Measurements from ENCODE around the gene PAPPA2.

PAPPA2 gene

DNA sequence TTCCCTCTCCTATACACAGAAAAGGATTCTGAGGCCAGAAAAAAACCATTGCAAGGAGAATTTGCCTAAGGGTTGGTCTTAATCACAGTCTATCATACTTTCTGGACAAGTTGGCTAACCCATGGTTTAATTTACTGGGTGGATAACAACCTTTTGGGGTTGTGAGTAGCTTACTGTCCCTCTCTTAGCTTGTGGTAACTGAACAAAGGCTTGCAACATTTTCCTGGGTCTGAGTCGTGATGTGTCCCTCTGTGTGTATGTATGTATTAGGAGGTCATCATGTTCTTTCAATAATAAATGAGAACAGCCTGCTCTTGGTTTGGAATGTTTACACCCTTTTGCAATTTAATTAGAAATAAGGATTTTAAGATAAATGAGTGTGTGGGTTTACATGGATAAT, 36.7 kb downstream of the PAPPA2 start:
- DNase-seq, result no peak

DNA sequence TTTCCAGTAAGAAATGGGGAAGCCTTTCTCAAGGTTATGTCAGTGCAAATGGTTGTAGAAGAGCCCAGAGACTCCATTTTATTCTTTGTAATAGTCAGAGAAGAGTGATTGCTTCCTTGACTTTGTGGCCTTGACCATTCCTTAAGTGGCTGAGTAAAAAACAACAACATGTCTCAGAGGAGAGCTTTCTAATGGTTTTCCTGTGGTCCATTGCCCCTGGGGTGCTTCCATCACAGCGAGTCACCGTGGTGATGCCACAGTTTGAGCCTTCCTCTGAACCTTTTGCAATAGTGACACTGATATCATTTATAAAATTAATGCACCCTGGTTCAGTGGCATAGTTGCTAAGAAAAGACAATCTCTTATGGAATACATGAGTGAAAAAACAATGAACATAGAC, 38.6 kb downstream of the PAPPA2 start:
- DNase-seq, result peak; percentile 52

GRCh38 chr1:176504848-176505553, 42.0 kb downstream of the PAPPA2 start:
- no peak for DNase-seq

- DNase-seq, result no peak
These were observed 50.0 kb downstream of the PAPPA2 start for GRCh38 chr1:176512966-176513365.

DNA sequence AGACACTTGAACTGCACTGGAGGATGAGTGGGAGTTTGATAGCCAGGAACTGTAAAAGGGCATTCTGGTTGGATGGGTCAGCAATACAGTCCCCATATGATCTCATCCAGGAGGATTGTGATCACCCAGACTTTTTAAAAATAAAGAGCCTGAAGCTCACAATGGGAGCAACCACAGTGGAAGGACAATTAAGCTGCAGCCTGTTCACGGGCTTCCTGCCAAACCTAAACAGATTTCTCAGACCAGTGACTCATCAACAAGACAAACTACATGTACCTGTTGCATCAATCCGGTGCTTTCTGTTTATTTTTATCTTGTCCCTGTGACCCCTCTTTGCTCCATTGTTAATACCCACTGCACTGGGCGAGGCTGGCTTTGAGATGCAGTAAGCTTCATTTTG, 52.3 kb downstream of the PAPPA2 start:
- DNase-seq, result peak; percentile 100

- peak; percentile 93 for DNase-seq
These were observed 54.5 kb downstream of the PAPPA2 start for GRCh38 chr1:176517484-176517883.

DNA sequence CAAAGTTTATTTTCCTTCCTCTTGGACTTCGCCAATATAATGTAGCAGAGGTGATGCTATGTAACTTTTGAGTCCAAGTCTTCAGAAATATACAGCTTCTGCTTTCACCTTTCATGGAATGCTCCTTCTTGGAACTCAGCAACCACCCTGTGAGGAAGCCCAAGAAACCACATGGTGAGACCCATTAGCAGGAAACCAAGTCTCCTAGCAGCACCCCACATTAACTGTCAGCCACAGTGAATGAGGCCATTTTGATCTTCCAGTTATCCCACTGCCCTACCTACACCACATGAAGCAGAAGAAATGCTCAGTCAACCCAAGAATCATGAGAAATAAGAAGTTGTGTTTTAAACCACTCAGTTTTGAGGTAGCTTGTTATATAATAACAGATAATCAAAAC, 58.2 kb downstream of the PAPPA2 start:
- DNase-seq, result no peak

GRCh38 chr1:176522310-176522845, 59.4 kb downstream of the PAPPA2 start:
- DNase-seq, result peak; percentile 29

DNA sequence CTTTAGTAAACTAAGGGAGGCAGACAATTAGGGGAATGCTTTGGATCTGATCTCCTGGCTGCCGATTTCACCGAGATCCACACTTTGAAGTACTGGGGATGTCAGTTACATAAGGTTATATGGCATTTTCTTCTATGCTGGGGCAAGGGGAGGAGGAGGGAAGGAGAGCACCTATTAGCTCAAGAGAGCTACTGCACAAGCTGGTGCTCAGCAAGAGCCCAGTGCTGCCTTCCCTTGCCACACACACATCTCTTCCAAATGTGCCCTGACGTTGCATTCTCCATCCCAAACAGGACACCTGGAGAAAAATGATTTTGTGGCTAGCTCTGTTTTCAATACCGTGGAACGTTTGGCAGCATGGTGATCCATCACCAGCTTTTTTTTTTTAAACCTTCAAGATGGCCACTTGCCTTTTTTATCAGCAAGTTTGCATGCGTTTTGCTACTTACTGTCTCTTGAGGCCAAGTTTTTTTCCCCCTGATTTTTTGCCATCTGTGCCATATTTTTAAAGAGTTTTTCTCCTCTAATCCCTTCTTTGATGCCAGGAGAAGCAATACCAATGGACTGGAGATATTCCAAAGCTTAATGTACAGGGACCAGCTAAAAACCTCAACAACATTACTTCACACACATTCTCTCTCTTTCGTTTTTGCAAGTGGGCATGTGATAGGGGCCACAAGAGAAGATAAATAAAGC, 66.6 kb downstream of the PAPPA2 start:
- no peak for DNase-seq

DNA sequence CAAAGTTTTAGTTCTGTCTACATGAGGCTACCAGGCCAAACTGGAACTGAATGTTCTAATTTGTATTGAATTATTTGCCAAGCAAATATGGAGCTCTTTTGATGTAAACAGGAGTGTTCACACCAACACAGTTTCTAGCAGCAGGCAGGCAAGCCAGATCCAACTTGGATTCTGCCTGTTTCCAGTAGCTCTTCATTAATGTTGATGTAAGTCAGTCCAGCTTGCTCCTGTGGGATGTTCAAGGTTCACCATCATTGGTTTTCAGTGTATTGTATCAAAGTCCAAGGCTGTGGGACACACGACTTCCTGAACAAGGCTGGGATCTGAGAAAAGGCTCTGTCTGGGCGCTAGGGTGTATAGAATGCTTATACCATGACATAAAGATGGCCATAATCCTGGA, 68.1 kb downstream of the PAPPA2 start:
- no peak for DNase-seq

- no peak for DNase-seq
These were observed 69.2 kb downstream of the PAPPA2 start for GRCh38 chr1:176531921-176532897.

- no peak for DNase-seq
These were observed 70.0 kb downstream of the PAPPA2 start for GRCh38 chr1:176533020-176533419.

DNA sequence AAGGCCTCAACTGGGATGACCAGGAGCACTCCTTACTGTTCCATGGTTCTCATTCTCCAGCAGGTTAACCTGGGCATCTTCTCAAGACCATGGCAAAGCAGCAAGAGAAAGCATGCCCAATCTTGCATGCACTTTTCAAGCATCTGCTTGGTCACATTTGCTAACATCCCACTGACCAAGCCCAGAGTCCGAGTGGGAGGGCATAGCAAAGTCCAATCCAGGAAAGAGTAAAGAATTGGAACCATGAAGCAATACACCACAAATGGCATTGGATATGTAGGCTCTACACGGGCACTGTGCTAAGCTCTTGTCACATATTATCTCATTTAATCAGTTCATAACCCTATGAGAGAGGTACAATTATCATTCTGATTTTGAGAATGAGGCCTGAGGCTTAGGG, 73.6 kb downstream of the PAPPA2 start:
- no peak for DNase-seq

DNA sequence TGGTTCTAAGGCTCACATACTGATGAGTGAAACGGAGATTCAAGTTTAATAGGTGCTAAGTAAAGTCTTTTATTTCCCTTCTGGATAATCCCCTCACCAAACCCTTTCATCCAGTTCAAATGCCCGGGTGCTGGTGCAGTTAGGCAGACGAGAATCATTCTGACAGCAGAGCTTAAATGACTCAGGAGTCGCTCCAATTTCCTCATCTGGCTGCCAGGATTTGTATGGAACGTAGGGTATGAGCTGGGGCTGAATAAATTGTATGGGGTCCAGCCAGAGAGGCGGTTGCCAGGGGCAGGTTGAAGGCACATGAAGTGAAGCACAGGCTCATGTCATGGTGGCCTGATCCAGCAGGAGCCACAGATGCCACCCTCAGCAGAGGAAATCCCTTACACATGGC, 76.0 kb downstream of the PAPPA2 start:
- DNase-seq, result no peak

- DNase-seq, result no peak
These were observed 77.5 kb downstream of the PAPPA2 start for GRCh38 chr1:176540428-176540827.

- DNase-seq, result no peak
These were observed 78.7 kb downstream of the PAPPA2 start for GRCh38 chr1:176541663-176542062.

GRCh38 chr1:176542352-176542751, 79.4 kb downstream of the PAPPA2 start:
- no peak for DNase-seq

DNA sequence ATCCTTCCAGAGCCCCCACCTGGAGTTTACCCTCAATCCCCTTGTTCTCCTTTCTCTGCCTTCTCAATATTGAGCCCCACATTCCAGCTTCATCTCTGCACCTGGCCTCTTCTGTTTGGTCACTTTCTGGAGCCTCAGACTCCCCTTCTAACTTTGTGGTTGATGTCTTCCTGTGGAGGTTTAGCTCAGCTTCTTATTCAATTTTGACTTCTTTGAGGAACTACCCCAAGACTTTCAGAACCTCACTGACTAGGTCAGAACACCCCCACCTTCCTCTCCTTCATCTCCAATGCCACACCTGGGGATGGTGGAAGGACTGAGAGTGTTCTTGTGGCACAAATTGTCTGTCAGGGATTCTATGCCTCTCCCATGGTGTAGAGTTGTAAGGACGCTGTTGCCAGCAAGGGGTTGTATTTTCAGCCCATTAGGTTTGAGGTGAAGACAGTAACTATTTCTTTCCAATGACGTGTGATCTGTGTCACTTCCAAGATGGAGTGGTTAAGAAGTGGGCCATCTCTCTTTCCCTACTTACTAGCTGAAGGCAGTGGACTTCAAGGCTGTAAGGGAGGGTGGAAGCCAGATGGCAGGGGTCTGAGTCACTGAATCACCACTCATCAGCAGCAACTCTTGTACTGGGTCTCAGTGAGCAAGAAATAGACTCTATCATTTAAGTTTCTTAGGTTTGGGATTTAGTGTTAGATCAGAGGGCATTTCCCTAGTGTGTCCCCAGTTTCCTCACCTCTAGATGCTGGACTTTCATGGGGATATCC, 80.6 kb downstream of the PAPPA2 start:
- DNase-seq, result no peak

DNA sequence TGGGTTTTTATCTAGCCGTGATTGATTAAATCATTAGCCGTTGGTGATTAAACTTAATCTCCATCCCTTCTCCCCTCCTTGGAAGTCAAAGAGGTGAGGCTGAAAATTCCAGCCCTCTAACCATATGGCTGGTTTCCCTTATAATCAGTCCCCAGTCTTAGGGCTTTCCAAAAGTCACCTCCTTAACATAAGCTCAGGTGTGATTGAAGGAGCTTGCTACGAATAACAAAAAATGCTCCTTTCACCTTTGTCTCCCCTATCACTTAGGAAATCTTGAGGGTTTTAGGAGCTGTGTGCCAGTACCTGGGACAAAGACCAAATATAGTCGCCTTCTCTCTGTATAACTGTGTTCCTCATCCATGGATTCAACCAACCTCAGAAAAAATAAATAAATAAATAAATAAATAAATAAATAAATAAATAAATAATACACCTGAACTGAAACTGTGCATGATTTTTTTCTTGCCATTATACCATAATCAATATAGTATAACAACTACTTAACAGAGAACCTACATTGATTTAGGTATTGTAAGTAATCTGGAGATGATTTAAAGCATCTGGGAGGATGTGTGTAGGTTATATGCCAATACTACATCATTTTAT, 82.2 kb downstream of the PAPPA2 start:
- no peak for DNase-seq

DNA sequence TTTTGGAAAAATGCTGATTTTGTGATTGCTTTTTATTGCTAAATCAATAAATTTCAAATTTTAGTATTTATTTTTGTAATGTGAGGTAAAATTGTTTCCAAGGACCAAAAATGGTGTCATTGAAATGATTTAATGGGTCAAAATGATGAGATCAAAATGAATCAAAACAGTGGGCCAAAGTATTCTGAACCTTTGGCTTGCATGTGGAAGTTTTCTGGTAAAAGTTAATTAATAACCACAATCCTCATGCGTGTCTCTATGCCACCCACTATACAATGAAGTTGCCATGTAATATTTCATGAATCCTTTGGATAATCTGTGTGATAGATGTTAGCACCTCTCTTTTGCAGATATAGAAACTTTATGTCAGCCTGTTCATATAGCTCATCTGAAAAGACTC, 83.8 kb downstream of the PAPPA2 start:
- DNase-seq, result no peak

- DNase-seq, result no peak
These were observed 88.2 kb downstream of the PAPPA2 start for GRCh38 chr1:176551146-176551545.
